D341Med (cell line): ENCODE measurements around the gene FARSA.
"Not testable (repeated sequence)": the region's sequence is repeated elsewhere in the genome, so short reads cannot be mapped to it uniquely, and the experiment has no call there.

Experiments used
- DNase-seq: peaks from one replicate; pipeline ENCODE4 v3.0.0; 2012; ENCODE audit warnings: low spot score

Gene FARSA

DNA sequence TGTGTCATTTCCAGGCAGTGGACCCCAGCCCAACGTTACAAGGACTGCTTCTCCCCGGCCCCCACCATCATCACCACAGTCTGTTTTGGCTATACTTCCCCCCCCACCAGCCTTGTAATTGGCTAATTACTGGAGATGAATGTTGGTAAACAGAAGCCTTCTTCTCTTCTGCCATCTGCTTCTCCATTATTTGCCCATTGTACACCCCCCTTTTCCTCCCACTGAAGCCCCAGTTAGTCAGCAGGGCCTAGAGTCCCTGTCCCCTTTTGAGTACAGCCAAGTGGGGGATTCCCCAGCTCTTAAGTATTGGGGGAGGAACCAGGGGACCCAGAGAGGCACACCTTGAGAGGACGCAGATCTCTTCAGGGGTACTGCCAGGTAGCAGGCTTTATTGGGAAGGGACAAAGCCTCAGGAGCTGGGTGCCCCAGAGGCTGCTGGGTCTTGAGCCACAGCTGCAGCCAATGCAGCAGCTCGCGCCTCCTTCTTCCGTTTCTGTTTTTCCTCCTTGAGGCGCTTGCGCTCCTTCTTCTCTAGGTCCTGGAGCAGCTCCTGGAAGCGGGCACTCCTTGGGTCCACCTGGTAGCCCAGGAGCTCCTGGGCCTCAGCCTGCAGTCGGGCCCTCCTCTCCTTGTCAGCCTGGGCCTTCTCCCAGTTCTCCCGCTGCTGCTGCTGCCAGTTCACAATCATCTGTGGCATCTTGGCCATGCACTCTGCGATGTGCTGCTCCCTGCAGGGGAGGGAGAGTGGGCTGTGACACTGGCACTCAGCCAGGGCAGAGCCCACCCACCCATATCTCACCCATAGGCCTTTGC lies 20.5 kb upstream of the FARSA start:
- peak; percentile 46 for DNase-seq

DNA sequence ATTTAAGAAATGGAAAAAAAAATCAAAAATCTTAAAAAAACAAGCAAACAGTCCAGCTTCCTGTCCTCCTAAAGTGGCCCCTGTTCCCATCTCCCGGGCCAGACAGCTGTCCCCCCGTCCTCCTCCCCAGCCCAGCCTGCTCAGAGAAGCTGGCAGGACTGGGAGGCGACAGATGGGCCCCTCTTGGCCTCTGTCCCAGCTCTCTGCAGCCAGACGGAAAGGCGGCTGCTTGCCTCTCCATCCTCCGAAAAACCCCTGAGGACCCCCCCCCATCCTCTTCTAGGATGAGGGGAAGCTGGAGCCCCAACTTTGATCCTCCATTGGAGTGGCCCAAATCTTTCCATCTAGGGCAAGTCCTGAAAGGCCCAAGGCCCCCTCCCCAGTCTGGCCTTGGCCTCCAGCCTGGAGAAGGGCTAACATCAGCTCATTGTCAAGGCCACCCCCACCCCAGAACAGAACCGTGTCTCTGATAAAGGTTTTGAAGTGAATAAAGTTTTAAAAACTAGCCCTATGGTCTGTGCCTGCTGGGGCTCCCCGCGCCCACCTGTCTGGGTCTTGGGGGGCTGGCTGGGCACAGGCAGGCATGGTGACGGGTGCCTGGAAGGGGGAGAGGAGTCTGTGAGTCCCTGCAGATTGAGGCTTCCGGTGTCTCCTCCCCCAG lies 19.8 kb upstream of the FARSA start:
- DNase-seq = peak; percentile 85

GRCh38 chr19:12952488-12953137 lies 19.1 kb upstream of the FARSA start:
- no peak for DNase-seq

DNA sequence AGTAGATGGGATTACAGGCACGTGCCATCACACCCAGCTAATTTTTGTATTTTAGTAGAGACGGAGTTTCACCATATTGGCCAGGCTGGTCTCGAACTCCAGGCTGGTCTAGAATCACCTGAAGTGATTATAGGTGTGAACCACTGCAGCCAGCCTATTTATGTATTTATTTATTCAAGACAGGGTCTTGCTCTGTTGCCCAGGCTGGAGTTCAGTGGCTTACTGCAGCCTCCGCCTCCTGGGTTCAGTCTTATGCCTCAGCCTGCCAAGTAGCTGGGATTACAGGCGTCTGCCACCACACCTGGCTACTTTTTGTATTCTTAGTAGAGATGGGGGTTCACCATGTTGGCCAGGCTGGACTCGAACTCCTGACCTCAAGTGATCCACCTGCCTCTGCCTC lies 18.5 kb upstream of the FARSA start:
- DNase-seq = not testable (repeated sequence)

GRCh38 chr19:12949363-12950283 lies 16.1 kb upstream of the FARSA start:
- DNase-seq = no peak

DNA sequence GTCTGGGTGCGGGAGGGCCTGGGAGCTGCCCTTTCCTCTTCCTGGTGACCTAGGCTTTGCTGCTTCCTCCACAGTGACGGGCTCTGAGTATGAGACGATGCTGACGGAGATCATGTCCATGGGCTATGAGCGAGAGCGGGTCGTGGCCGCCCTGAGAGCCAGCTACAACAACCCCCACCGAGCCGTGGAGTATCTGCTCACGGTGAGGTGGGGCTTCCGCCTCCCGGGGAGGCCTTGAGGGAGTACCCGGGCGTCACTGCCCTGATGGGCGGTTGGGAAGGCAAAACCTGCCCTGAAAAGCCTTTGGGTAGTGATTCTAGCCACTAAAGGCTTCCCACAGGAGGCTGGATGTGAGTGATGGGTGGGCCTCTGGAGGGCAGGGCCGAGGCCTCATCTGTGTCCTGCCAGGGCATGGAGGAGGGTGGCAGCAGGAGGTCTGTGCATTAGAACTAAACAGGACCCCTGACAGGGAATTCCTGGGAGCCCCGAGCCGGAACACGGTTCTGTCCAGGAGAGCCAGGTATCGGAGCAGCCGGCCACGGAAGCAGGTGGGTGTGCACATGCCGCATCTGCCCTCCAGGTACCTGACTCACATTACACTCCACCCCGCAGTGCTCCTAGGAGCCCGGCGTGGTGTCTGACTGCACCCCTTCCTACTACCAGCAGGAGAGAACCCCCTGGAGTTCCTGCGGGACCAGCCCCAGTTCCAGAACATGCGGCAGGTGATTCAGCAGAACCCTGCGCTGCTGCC lies 15.3 kb upstream of the FARSA start:
- DNase-seq = no peak

GRCh38 chr19:12947702-12948611 lies 14.4 kb upstream of the FARSA start:
- peak; percentile 62 for DNase-seq

- DNase-seq = no peak
Measured at GRCh38 chr19:12946731-12947496, 13.4 kb upstream of the FARSA start.

GRCh38 chr19:12946092-12946721 lies 12.7 kb upstream of the FARSA start:
- DNase-seq = peak; percentile 72

DNA sequence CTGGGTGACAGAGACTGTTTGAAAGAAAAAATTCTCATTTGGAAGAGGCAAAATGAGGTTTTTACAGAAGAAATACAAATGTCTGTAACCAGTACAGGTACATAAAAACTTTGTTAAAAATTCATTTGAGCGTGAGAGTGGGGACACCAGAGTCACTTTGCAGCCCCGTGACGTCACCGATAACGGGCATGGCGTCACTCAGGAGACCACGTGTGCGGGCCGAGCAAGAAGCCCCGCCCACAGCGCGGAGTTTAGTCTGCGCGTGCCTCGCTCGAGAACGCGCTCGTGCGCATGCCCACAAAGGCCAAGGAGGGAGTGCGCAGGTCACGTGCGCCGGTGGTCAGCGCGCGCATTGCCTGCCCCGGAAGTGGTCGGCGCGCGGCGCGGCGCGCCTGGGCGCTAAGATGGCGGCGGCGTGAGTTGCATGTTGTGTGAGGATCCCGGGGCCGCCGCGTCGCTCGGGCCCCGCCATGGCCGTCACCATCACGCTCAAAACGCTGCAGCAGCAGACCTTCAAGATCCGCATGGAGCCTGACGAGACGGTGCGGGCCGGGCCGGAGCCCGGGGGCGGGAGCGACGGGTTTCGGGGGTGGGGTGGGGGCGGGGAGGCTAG lies 12.1 kb upstream of the FARSA start, which contains the start of gene RAD23A:
RAD23A (plus strand) TSS at position 384 of the 613 bp plus-strand sequence; CDS start at position 471, 87 bp downstream.
- peak; percentile 95 for DNase-seq

GRCh38 chr19:12944104-12944674 lies 10.7 kb upstream of the FARSA start:
- no peak for DNase-seq

DNA sequence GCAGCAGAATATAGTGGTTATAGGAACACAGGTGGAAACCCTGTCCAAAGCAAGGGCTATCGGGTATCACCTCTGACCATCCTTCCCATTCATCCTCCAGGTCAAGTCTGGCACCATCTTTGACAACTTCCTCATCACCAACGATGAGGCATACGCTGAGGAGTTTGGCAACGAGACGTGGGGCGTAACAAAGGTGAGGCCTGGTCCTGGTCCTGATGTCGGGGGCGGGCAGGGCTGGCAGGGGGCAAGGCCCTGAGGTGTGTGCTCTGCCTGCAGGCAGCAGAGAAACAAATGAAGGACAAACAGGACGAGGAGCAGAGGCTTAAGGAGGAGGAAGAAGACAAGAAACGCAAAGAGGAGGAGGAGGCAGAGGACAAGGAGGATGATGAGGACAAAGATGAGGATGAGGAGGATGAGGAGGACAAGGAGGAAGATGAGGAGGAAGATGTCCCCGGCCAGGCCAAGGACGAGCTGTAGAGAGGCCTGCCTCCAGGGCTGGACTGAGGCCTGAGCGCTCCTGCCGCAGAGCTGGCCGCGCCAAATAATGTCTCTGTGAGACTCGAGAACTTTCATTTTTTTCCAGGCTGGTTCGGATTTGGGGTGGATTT lies 10.0 kb upstream of the FARSA start:
- DNase-seq = no peak

- no peak for DNase-seq
Measured at GRCh38 chr19:12940897-12941296, 7.4 kb upstream of the FARSA start.

GRCh38 chr19:12939975-12940423 lies 6.5 kb upstream of the FARSA start:
- DNase-seq = no peak

GRCh38 chr19:12938779-12939601 lies 5.5 kb upstream of the FARSA start:
- DNase-seq = no peak
